ENCODE measurements around the gene RNASE9.
"Not testable (repeated sequence)": the region's sequence is repeated elsewhere in the genome, so short reads cannot be mapped to it uniquely, and the experiment has no call there.

Gene RNASE9

DNA sequence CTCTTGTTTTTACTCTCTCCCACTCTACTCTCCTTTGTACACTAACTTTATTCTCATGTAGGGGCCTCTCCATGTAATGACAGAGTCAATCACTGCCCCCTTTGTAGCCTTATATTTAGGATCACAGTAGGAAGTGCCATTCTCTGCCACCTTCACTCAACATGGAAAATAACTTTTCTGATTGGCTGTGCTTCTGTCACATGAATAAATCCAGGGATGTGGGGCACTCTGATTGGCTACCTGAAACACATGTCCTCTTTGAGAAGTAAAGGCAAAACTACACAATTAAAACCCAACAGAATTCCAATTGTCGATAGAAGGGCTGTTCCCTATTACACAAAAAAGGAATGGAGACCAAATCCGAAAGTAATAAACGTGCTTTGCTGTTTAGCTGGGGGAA lies at the start of gene RNASE9:
Gene RNASE9 (minus strand): TSS at position 87 of the 400 bp plus-strand sequence.
- no peak for DNase-seq

DNA sequence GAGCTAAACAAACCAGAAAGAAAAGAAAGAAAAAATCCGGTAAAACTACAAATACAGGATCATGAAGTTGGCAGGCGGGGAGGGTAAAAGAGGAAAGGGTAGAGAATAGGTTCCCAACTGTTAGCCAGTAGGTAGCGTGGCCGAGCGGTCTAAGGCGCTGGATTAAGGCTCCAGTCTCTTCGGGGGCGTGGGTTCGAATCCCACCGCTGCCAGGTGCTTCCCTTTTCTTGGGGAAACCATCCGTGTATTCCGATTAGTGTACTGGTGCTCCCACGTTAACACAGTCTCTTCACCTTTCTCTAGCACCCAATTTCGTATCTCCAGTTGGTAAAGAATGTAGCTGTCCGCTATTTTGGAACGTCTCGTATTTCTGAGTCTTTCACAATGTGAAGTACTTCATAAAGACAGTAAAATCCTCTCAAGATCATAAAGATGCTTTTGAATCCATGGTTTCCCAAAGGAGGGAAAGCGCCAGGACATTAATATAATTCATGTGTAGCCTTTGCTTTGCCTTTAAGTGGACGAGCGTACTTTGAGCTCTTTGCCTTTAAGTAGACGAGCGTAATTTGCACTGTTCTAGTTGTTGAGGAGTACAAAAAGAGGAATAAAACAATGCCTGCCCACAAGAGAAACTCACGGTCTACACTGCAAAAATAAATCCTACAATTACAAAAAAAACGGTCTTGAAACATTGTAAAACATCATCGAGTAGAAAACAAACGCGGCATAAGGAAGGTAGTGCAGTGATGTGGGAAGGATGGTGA lies 49.3 kb upstream of the RNASE9 start:
- peak; percentile 69 for DNase-seq

DNA sequence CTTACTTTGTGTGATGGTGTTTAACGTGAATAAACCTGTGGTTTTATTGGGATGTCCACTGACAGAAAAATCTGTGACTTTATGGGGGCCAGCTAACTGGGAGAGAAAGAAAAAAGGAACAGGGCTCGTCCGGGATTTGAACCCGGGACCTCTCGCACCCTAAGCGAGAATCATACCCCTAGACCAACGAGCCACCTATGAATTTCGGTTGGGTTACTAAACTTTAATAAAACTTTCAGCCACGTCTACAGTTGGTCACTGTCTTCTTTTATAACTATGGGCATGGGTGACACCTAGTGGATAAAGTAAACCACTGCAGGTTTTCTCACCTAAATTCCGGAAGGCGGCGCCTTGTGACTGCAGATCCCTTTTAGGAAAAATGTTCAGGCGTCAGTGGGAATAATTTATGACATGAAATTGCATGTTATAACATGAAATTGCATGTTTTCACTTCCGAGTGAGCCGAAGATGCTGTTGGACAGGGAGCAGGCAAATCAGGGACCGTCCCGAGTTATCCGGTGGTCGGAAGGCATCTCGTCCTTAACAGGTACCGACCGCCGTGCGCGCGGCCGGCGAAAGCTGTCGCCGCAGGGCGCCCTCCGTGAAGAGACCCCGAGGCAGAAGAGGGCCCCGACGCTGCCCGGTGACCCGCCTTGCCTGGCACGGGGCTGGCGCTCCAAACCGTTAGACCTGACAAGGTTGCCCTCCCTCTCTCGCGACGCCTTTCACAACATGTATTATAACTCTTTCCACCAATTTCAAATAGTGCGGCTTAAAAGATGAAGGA lies 48.6 kb upstream of the RNASE9 start:
- DNase-seq = peak; percentile 49

DNA sequence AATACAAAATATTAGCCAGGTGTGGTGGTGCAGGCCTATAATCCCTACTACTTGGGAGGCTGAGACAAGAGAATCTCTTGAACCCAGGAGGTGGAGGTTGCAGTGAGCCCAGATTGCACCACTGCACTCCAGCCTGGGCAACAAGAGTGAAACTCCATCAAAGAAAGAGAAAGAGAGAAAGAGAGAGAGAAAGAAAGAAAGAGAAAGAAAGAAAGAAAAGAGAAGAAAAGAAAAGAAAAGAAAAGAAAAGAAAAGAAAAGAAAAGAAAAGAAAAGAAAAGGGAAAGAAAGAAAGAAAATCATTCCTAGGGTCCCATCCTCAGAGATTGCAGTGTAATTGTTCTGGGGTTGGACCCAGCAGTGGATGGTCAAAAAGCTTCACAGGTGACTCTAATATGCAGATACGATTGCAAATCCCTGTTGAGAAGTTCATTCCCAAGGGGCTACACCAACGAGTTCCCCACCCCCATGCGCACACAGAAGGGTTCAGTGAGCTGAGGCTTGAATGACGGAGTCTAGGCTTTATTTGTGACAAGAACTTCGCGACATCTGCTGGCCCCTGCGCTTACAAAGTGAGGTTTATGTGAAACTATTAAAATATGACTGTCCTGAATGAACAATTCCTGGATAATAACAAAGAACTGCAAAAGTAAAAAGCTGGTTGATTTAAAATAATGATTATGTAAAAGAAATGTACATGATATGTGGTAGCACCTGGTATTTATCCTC lies 47.7 kb upstream of the RNASE9 start:
- DNase-seq = no peak

DNA sequence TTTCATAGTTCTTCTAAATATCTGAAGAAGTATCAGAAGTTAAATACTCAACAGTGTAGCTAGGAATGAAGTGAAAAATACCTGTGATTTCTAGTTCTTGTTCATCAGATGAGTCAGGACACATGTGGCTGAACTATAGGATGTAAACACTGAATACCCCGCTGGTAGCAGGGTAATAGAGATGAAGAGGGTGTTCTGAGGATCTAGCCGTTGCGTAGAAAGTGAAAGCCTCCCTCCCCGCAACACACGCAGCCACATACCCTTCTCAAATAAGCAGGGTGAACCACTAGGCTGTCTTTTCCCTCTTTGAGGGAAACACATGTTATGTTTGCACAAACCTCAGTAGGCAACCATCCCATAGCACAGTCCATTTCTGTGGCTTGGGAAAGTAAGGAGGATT lies 46.8 kb upstream of the RNASE9 start:
- DNase-seq = no peak

DNA sequence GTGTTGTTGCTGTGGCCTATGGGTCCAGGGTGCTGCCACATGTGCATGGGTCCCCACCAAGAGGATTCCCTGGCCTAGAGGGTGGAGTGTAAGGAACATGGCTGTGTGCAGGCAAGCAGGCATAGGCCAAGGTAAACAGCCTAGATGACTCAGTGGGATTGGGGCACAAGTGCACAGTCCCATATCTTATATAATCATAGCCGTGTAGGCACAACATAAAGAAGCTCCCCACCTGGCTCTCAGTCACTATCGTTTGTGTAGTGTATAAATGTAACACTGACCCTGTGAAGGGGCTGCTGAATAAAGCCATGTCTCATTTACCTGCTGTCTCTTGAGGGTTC lies 46.0 kb upstream of the RNASE9 start:
- no peak for DNase-seq

DNA sequence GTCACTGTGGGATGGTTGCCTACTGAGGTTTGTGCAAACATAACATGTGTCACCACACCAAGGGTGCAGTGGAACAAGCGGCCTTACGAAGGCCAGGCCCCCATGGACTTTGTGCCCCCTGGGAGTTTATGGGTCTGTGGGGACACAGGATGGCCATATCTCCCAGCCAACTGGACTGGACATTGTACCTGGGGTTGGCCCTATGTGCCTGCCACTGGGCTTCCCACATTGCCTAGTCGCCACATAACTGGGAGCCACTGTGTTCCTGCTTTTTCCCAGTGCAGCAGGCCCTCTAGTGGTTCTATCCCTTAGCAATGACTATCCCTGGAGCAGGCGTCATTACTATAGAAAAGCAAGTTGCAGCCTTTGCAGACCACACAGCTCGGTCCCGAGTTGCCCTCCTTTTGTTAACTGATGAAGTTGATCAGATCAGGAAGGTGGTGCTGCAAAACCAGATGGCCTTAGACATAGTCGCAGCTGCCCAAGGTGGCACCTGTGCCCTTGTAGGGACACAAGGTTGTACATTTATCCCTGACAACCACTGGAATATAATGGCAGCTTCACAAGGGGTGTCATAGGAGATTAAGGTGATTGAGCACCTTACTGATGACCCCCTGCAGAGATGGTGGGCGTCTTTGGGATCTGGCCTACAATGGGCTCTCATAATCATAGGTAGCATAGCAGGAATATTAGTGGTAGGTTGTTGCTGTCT lies 45.5 kb upstream of the RNASE9 start:
- no peak for DNase-seq

DNA sequence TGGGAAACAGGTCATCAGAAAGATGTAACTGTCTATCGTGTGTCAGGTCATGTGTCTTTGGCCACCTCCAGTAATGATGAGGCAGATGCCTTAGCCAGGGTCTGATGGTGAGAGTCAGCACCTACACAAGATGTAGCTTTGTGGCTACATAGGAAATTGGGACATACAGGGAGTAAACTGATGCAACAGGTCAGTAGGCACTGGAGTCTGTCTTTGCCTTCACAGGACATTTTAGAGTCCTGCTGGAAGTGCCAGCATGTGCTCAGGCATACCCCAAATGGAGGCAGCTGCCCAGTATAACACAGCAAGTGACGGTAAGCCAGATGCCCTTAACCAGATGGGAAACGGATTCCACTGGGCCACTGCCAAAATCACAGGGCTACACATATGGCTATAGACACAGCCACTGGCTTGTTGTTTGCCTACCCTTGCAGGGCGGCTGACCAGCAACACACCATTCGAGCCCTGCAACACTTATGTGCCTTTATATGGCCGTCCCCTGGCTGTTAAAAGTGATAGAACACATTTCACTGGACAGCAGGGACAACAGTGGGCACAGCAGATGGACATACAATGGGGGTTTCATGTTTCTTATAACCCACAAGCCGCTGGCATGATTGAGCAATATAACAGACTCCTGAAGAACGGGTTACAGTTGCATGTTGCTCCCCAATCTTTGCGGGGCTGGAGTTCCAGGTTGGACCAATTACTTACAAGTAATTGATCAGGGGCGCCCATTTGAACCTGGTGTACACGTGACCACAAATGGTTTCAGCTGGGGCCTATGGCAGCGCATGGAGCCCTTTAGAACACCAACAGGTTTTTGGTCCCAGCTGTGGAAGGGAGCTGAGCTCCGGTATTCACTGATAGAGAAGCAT lies 43.2 kb upstream of the RNASE9 start:
- no peak for DNase-seq

DNA sequence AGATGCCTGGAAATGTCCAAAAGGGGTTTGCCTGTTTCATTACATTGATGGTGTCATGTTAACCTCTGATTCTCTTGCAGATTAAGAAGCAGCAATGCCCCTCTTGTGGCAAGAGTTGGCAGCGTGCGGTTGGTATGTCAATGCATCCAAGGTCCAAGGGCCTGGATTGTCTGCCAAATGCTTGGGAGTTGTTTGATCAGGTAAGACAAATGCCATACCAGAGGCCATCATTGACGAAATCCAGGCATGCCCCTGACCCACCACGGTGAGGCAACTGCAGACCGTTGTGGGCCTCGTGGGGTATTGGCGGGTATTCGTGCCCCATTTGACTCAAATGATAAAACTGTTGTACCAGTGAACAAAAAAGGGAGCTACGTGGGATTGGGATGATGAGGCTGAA lies 41.7 kb upstream of the RNASE9 start:
- no peak for DNase-seq

DNA sequence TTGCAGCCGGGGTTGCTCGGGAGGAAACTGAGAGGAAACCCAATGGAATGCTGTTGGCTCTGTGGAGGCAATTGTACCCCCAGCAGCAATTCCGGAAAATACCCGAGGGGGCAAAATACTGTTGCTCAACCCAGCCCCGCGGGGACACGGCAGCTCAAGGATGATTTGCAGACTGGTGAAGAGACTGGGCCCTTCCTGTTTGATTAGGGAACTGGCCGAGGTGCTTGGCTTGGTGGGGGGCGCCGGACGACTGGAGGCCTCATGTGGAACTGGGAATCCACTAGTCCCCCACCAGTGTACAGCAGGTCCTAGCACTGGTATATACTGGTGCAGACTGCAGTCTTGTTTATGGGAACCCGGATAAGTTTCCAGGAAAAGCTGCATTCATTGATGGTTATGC lies 40.7 kb upstream of the RNASE9 start:
- DNase-seq = no peak

DNA sequence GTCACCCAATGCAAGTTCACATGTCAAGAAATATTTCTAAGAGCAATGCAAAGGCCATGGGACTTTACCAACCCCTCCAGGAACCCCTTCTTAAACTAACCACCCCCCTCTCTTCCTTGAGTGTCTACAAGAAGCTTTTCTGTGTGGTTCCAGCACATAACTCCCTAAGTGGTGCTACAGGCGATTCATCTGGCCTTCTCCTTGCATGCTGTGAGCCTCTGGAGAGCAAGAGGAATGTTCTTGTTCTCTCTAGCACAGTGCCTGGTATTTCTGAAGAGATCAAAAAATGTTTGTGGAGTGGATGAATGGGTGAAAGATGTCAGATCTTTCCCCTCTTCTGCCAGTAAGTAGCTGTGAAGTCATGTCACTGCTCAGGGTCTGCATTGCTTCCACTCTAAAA lies 36.3 kb upstream of the RNASE9 start:
- no peak for DNase-seq

DNA sequence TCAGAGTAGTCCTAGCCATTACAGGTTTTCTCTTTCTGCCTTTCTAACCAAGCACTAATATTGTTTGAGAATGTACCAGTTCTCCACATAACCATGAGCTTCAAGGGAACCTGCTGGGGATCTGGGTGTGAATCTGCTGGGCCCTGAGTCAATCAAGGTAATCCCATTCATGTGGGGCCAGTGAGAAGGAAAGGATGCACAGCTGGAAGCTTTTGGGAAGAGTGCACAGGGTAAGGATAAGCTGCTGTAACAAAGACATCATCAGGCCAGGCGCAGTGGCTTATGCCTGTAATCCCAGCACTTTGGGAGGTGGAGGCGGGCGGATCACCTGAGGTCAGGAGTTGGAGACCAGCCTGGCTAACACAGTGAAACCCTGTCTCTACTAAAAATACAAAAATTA lies 34.9 kb upstream of the RNASE9 start:
- not testable (repeated sequence) for DNase-seq

DNA sequence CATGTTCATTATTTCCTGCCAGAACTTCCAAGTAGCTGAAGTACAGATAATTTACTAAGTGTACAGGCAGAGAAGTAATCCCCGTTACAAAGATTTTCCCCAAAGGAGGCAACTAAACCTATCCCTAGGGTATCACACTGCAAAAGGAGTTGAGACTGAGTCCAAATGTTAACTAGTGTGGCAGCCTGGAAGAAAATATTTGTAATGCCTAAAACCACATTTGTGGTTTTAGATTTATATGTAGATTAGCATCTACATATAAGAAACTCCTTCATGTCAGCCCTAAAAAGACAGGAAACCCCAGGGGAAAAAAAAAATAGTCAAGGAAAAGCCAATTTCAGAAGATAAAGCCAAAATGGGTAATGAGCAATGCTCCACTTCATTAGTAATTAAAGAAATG lies 31.7 kb upstream of the RNASE9 start:
- DNase-seq = no peak

DNA sequence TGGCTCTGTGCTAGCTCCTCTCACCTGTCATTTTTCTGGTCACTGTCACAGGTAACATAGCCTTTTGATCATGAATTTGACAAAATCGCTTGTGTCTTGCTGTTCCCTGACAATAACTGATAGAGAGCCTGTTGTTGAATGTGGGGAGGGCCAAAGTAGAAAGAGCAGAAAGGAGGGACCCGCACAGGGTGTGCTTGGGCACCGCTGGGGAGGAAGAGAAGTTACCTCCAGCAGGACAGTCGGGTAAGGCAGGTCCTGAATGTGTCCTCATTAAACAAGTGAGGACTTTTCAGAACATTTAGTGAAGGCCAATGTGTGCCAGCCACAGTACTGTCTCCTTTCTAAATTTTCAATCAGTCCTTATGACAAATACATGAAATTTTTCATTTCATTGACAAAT lies 30.4 kb upstream of the RNASE9 start, which contains the start of gene RNASE12:
Gene RNASE12 (minus strand): TSS at position 142 of the 400 bp plus-strand sequence. CDS start 653 bp downstream, outside the sequence.
- no peak for DNase-seq

DNA sequence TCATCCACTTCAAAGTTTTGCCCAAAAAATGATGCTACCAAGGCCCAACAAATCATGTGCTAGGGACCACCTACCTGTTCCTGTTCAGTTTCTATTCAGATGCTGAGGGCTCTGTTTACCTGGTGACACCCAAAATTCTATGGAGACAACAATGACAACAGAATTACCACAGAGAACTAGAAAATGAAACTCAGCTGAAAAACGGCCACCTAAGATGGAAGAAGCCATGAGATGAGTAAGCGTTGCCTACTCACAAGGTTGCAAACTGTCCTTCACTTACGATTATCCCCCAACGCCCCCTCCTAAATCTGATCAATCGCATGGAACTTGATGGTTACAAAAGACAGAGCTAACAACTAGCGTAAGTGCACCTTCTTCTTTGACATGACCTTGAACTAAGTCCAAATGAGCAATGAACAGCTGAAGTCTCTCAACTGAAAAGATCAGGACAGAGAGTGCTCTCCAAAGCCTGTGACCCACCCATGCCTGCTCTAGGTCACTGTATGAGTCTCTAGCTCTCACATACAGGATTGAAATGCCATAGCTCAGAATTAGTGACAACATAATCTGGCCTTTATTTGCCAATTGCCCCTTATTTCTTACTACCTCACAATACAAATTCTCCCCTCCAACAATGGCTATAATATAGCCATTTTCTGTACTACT lies 26.8 kb upstream of the RNASE9 start, which contains the start of gene RNASE11:
Gene RNASE11 (minus strand): TSS at position 513 of the 666 bp plus-strand sequence.
- DNase-seq = no peak

DNA sequence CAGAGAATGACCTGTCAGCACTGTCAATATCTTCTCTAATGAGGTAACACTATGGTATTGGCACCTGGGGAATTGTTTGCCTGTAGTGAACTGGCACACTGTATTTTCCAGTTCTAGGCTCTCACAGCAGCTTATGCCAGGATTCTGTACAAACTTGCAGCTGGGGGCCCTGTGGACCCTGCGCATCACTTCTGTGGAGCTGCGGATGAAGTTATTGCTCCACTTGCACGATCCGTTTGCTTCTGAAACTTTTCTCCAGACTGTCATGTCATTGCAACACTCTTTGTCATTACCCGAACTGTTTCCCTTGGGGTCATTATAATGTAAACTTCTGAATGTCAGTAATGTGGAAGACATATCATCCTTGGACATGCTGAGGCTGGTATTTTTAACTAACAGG lies 23.1 kb upstream of the RNASE9 start:
- no peak for DNase-seq

DNA sequence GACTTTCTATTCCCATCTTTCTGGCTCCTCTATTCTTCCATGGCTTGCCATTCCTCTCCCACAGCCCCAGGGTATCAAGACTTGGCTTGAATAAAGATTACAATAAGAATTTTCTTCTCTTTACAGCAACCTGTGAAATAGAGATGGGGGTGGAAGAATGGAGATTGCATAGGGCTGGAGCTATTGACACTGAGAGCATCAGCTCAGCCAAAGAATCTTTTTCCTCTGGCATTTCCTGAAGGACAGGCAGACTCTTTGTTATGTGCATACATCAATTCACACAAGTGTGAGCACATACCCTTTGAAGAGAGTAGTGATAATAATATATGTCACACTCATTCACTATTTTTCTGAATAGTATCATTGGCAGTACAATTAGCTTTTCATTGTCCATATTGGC lies 22.3 kb upstream of the RNASE9 start:
- no peak for DNase-seq

DNA sequence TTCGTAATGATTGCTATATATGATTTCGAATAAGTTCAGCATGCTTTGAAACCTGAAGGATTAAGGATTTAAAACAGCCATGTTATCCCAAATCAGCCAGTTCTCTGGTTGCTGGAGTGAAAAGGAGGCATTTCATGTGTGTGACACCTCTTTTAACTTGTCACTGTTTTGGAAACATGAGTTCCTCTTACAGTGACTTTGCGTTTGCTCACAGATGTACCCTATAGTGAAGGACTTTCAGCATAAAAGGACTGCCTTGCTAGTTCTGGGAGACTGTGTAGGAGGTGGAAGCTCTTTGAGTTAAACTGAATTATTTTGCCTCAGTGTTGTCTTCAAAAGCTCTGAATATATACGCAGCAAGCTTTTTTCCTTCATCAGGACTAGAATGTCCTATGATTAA lies 19.4 kb upstream of the RNASE9 start:
- DNase-seq = no peak

DNA sequence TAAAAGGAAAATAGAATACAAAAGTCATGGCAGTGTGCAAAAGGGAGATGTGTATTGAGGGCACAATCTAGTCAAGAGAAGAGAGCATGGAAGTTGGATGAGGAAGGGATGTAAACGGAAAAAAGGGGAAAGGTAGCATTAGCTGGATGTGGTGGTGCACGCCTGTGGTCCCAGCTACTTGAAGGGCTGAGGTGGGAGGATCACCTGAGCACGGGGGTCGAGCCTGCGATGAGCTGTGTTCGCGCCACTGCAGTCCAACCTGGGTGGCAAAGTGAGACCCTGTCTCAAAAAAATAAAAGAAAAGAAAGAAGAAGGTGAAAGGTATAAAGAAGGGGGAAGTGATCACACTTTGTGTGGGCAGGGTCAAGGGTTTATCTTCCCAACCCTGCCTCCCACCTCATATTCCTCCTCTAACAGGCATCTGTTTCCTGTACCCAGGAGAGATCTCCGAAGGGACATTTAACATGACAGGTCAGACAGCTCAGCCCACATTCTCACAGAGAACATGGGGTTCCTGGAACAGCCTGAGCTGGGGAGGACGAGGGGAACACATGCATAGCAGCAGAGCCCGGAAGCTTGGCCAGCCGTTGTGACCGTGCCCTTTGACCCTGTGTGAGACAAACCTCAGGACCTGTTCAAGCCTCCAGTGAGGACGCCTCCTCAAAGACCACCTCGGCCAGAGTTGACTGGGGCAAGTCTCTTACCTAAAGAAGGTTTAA lies 18.1 kb upstream of the RNASE9 start:
- DNase-seq = no peak

DNA sequence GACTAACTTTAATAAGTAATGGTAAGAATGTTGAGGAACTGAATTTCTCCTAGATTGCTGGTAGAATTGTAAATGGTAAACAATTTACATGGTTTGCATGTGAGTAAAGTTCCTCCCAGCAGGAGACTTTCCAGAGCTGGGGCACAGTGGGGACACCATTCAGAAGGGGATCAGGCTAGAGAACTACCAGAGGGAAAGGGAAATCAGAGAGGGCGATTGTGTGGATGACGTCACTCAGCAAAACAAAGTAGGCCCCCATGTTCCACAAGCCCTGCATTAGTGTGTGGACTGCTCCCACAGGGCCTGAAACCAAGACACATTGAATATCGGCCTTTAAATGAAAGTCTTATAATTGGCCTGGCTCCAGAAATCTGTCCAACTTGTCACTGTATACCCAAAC lies 17.5 kb upstream of the RNASE9 start:
- DNase-seq = no peak

Measured in activated T-cell treated with anti-CD3 and anti-CD28 coated beads for 4 hours (primary cell).